ENCODE data around the gene ZNF317.
"Not testable (repeated sequence)": the region's sequence is repeated elsewhere in the genome, so short reads cannot be mapped to it uniquely, and the experiment has no call there.

The ZNF317 gene

DNA sequence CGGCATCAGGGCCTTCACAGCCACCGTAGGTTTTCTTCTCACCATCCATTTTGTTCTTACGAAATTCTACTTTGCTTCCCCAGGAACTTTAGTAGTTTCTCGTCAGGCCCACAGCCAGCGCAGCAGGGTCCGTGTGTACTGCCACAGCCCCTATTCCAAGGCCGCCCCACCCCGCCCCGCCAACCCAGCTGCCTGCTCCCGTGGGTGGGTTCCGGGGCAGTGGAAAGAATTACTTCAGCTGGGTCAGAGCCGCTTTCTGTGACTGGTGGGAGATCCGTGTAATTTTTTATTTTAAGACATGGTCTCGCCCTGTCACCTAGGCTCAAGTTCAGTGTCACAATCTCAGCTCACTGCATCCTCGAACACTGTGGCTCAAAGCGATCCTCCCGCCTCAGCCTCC, 42.8 kb downstream of the ZNF317 start:
- Histone ChIP-seq H3K27ac (ENCODE audit: low read depth, low read length) (no peak overlapping the region), H3K4me3 (ENCODE audit: low read length) (no peak overlapping the region), H3K9ac (ENCODE audit: low read length) (no peak overlapping the region), H3K4me1 (ENCODE audit: control insufficient read depth, insufficient read depth, low read length) (no peaks in the 10 kb centered on the region), H3K36me3 (ENCODE audit: control insufficient read depth, insufficient read depth, low read length) (no peaks in the 10 kb centered on the region), H3K27me3 (ENCODE audit: control insufficient read depth, insufficient read depth, low read length) (no peaks in the 10 kb centered on the region)

DNA sequence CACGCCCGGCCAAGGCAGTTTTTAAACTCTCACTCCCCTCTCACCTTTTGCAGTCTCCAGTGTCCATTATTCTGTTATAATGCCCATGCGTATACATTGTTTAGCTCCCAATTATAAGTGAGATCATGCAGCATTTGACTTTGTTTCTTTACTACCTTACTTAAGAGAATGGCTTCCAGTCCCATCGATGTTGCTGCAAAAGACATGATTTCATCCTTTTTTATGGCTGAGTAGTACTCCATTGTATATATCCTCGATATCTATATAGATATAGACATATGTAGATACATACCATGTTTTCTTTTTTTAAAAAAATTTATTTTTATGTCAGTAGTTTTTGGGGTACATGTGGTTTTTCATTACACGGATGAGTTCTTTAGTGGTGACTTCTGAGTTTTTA, 47.0 kb downstream of the ZNF317 start:
- Histone ChIP-seq H3K36me3 (ENCODE audit: control insufficient read depth, insufficient read depth, low read length) (no peaks in the 10 kb centered on the region), H3K4me3 (ENCODE audit: low read length) (no peak overlapping the region), H3K27me3 (ENCODE audit: control insufficient read depth, insufficient read depth, low read length) (no peaks in the 10 kb centered on the region), H3K27ac (ENCODE audit: low read depth, low read length) (no peak overlapping the region), H3K9ac (ENCODE audit: low read length) (no peak overlapping the region), H3K4me1 (ENCODE audit: control insufficient read depth, insufficient read depth, low read length) (no peaks in the 10 kb centered on the region)

DNA sequence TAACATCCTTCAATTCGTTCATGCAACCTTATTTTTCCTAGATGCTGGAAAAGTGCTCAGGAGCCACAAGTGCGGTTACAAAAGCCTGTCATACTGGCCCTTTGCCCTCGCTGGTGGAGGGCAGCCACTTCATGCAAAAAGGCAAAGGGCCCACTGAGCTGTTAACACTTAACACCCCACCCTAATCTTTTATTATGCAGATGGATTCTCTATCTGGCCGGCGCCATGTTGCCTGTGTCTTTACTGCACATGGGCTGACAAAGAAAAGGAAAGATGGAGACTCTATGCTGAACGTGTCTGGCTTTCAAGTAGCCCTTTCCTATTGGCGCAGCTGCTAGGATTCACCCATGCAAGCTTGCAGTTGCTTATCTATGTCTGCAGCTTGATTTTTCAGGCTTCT, 49.3 kb downstream of the ZNF317 start:
- Histone ChIP-seq H3K27ac (ENCODE audit: low read depth, low read length) (no peak overlapping the region), H3K27me3 (ENCODE audit: control insufficient read depth, insufficient read depth, low read length) (no peaks in the 10 kb centered on the region), H3K4me1 (ENCODE audit: control insufficient read depth, insufficient read depth, low read length) (no peaks in the 10 kb centered on the region), H3K9ac (ENCODE audit: low read length) (no peak overlapping the region), H3K36me3 (ENCODE audit: control insufficient read depth, insufficient read depth, low read length) (no peaks in the 10 kb centered on the region), H3K4me3 (ENCODE audit: low read length) (no peak overlapping the region)

GRCh38 chr19:9198044-9198443, 57.8 kb downstream of the ZNF317 start:
- not testable (repeated sequence) for H3K27ac ChIP-seq (ENCODE audit: low read depth, low read length); H3K4me1 ChIP-seq (ENCODE audit: control insufficient read depth, insufficient read depth, low read length); H3K4me3 ChIP-seq (ENCODE audit: low read length); H3K36me3 ChIP-seq (ENCODE audit: control insufficient read depth, insufficient read depth, low read length); H3K27me3 ChIP-seq (ENCODE audit: control insufficient read depth, insufficient read depth, low read length); H3K9ac ChIP-seq (ENCODE audit: low read length)

DNA sequence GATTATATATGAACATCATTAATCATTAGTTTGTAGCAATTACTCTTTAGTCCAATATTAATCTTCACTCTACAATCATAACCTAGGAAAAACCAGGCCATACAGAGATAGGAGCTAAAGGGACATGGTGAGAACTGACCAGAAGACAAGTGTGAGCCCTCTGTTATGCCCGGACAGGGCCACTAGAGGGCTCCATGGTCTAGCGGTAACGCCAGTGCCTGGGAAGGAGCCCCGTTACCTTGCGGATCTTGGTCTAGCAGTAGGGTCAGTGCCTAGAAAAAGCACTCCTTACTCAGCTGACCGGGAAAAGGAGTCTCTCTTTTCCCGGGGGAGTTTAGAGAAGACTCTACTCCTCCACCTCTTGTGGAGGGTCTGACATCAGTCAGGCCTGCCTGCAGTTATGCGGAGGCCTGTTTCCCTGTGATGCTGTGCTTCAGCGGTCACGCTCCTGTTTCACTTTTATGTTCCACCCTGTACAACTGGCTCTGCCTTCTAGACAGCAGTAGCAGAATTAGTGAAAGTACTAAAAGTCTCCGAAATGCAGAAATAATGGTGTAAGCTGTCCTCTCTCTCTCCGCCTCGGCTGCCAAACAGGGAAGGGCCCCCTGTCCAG, 65.4 kb downstream of the ZNF317 start:
- no peaks in the 10 kb centered on the region for H3K4me1 ChIP-seq (ENCODE audit: control insufficient read depth, insufficient read depth, low read length)
- no peak overlapping the region for H3K27ac ChIP-seq (ENCODE audit: low read depth, low read length)
- no peaks in the 10 kb centered on the region for H3K36me3 ChIP-seq (ENCODE audit: control insufficient read depth, insufficient read depth, low read length)
- peak overlapping the region; percentile 55 for H3K4me3 ChIP-seq (ENCODE audit: low read length)
- no peaks in the 10 kb centered on the region for H3K27me3 ChIP-seq (ENCODE audit: control insufficient read depth, insufficient read depth, low read length)
- no peak overlapping the region for H3K9ac ChIP-seq (ENCODE audit: low read length)

All from rectal smooth muscle tissue (tissue), 1 donor.